Upper lobe of right lung (tissue), 1 donor: ENCODE results near the gene UNC13B. TPM values are rescaled to one million over a fixed set of nuclear protein-coding genes. Genes with fewer than 3 reads are reported as not detected.

Source experiments
- ATAC-seq: fragments of 200-7000 bp; cut with Tn5 transposase; one replicate; pipeline ENCODE4 v1.9.1; 2020; ENCODE audit warnings: mild to moderate bottlenecking, moderate library complexity
- DNase-seq: peaks from one replicate; pipeline ENCODE4 v3.0.0-alpha.2; 2020
- H3K27ac ChIP-seq: fragments of 200-600 bp; one replicate; pipeline ENCODE4 v1.8.0; 2022
- H3K27me3 ChIP-seq: fragments of 200-600 bp; one replicate; pipeline ENCODE4 v1.8.0; 2022; ENCODE audit warnings: mild to moderate bottlenecking
- H3K36me3 ChIP-seq: fragments of 200-600 bp; one replicate; pipeline ENCODE4 v1.8.0; 2022
- H3K4me1 ChIP-seq: fragments of 200-600 bp; one replicate; pipeline ENCODE4 v1.8.0; 2022
- H3K4me3 ChIP-seq: fragments of 200-600 bp; one replicate; pipeline ENCODE4 v1.8.0; 2022; ENCODE audit warnings: mild to moderate bottlenecking
- H3K9me3 ChIP-seq: fragments of 200-600 bp; one replicate; pipeline ENCODE4 v1.8.0; 2022
- intact Hi-C: fragments of 100-400 bp; cut with DNase I; formaldehyde crosslinking; loops from one replicate; pipeline ENCODE4 v1.11.0; 2022
- total RNA-seq: library from RNA; stranded (reverse); fragmentation: NEBNext Ultra II Directional; extraction: Animal tissue kit (Norgen Biotek cat#: 25700); gene quantifications from one replicate; pipeline ENCODE4 v1.2.1, GENCODE V29; 2021
- TF ChIP-seq, protein P1 (sequence below): fragments of 200-600 bp; IDR thresholded peaks from one replicate; pipeline ENCODE4 v1.8.0; 2022; ENCODE audit warnings: antibody characterized with exemption
- donor health status: DM: no; HTN: yes; CAD: no; lungs with severe emphysema.

Gene UNC13B
- total RNA-seq, 1 donor from 2014 or later = 92.1 TPM

DNA sequence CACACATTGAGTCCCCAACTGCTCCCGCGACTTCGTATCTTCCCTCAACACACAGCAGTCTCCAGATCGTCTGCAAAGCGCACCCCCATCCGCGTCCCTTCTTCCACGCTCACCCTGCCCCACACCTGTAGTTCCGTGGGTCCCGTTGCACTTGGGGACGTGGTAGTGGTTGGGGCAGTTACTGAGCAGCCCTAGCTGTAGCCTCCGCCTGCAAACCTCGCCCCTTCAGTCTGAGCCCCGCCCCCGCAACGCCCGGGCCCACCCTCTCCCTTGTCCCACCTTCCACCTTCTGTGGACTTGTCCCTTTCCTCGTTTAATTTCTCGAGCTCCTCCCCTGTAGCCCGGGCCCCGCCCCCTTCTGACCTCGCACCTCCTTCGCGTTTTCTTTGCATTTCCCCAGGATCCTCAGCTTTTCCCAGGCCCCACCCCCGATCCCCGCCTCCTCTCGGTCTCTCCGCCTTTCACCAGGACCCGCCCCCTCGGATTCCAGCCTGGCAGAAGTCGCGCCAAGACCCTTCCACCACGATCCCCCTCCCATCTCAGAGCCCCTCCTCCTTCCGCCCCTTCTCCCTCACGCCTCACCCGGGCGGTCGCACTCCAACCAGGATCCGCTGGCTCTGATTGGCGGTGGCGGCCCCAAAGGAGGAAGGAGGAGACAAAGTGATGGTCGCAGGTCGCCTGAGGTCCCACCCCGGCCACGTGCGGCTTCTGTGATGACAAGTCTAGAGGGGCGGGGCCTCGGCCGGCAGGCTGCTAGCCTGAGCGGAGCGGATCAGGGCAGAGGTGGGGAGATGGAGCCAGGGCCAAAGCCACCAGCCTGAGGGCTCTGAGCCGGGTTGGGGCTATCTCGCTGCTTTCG is 45.9 kb upstream of the UNC13B start, which contains the start of gene ATOSB:
Gene ATOSB, minus strand, starts transcription at position 183 of the 859 bp plus-strand sequence. CDS start 7,588 bp downstream, outside the sequence.
- H3K27me3 ChIP-seq = no peaks in the 10 kb centered on the region
- H3K27ac ChIP-seq = peak within 1 kb of the TSS; percentile 89
- TF ChIP-seq, protein P1, sequence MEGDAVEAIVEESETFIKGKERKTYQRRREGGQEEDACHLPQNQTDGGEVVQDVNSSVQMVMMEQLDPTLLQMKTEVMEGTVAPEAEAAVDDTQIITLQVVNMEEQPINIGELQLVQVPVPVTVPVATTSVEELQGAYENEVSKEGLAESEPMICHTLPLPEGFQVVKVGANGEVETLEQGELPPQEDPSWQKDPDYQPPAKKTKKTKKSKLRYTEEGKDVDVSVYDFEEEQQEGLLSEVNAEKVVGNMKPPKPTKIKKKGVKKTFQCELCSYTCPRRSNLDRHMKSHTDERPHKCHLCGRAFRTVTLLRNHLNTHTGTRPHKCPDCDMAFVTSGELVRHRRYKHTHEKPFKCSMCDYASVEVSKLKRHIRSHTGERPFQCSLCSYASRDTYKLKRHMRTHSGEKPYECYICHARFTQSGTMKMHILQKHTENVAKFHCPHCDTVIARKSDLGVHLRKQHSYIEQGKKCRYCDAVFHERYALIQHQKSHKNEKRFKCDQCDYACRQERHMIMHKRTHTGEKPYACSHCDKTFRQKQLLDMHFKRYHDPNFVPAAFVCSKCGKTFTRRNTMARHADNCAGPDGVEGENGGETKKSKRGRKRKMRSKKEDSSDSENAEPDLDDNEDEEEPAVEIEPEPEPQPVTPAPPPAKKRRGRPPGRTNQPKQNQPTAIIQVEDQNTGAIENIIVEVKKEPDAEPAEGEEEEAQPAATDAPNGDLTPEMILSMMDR = no peak
- H3K4me3 ChIP-seq = peak within 1 kb of the TSS; percentile 71
- DNase-seq = peak; percentile 99
- intact Hi-C loops = loop anchor here (5.0 kb wide), 1 partner anchor 141 kb away; no protein-coding TSS in a partner anchor
- H3K4me1 ChIP-seq = peaks cover 45% of the 10 kb centered on the region
- H3K9me3 ChIP-seq = no peaks in the 10 kb centered on the region
- ATAC-seq = peak; percentile 72
- H3K36me3 ChIP-seq = no peaks in the 10 kb centered on the region

DNA sequence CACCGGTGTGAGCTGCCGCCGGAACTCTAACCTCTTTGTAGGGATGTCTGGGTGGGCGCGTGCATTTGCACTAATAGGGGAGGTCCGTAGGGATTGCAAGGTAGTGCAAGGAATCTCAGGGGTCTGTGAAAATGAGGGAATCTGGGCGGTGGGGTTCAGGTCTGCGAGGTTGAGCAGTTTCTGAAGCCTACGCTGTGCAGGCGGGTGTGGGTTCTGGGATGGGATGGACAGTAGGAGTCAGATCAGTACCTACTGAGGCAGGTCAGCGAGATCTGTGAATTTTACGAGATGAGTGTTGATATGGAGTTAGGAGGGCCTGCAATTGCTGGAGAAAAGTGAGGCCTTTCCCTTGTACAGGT is 45.3 kb upstream of the UNC13B start:
- TF ChIP-seq, protein P1 = no peak
- peaks cover 45% of the 10 kb centered on the region for H3K4me1 ChIP-seq
- intact Hi-C loops = loop anchor here (5.0 kb wide), 1 partner anchor 141 kb away; no protein-coding TSS in a partner anchor
- ATAC-seq (no peak), DNase-seq (no peak)
- H3K9me3 ChIP-seq = no peaks in the 10 kb centered on the region
- H3K4me3 ChIP-seq = peak overlapping the region; percentile 71
- H3K36me3 ChIP-seq = no peaks in the 10 kb centered on the region
- no peaks in the 10 kb centered on the region for H3K27me3 ChIP-seq
- peak overlapping the region; percentile 89 for H3K27ac ChIP-seq

DNA sequence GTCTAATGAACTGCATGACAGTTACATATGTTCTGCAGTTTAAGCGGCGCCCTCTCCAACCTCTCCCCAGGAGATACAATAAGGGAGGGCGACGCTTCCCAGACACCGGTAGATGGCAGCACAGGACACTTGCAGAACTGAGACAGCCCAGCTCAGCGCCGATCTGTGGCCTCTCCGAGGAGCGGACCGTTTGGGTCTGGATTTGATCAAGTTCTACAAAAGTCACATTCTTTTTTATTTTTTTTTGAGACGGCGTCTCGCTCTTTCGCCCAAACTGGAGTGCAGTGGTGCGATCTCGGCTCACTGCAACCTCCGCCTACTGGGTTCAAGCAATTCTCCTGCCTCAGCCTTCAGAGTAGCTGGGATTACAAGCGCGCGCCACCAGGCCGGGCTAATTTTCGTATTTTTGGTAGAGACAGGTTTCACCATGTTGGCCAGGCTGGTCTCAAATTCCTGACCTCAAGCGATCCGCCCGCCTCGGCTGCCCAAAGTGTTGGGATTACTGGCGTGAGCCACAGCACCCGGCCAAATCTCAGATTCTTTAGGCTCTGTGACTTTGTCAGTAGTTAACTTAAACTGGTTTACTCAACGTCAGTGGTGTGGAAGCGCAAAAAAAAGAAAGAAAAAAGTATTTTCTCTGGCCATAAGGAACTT is 44.8 kb upstream of the UNC13B start:
- DNase-seq (peak; percentile 92), ATAC-seq (peak; percentile 78)
- Histone ChIP-seq H3K36me3 (no peaks in the 10 kb centered on the region), H3K27ac (peak overlapping the region; percentile 89), H3K9me3 (no peaks in the 10 kb centered on the region), H3K27me3 (no peaks in the 10 kb centered on the region), H3K4me1 (peaks cover 42% of the 10 kb centered on the region), H3K4me3 (peak overlapping the region; percentile 71)
- TF ChIP-seq, protein P1 = peak; percentile 91
- intact Hi-C loops = loop anchor here (5.0 kb wide), 1 partner anchor 140 kb away; no protein-coding TSS in a partner anchor

DNA sequence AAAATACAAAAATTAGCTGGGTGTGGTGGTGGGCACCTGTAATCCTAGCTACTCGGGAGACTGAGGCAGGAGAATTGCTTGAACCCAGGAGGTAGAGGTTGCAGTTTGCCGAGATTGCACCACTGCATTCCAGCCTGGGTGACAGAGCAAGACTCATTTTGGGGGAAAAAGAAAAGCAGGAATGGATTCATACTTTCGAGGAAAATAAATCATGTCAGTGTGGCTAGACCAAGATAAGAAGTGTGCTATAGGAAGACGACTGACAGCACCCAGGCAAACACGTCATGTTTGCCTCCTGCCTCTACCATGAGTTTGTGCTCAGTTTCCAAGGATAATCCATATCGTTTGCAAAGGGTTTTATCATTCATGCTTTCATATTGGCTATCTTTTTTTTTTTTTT is 26.9 kb upstream of the UNC13B start:
- TF ChIP-seq, protein P1 = no peak
- Histone ChIP-seq H3K4me1 (no peaks in the 10 kb centered on the region), H3K36me3 (no peaks in the 10 kb centered on the region), H3K9me3 (no peaks in the 10 kb centered on the region), H3K27ac (no peak overlapping the region), H3K27me3 (no peaks in the 10 kb centered on the region), H3K4me3 (no peak overlapping the region)
- ATAC-seq = no peak
- intact Hi-C loops = no loop called here
- DNase-seq = no peak

DNA sequence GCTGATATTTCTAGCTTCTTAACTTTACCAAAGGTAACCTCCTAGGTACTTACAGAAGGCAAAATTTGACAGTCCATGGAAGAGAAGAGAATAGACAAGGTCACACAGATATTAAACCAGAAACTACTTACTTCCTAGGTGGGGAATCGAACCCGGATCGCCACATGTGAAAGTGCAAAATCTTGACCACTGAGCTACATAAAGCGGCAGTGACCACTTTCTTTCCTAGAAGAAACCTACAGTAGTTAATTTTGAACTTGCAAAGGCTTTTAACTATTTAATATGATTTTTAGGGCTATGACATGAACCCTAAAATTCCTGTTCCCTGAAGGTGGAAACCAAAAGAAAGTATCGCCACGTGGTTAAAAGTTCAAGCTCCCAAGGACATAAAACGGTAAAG is 25.8 kb upstream of the UNC13B start:
- DNase-seq (no peak), ATAC-seq (no peak)
- no peak overlapping the region for H3K27ac ChIP-seq
- TF ChIP-seq, protein P1 = no peak
- H3K4me1 ChIP-seq = no peaks in the 10 kb centered on the region
- no peak overlapping the region for H3K4me3 ChIP-seq
- intact Hi-C loops = no loop called here
- no peaks in the 10 kb centered on the region for H3K27me3 ChIP-seq
- H3K9me3 ChIP-seq = no peaks in the 10 kb centered on the region
- H3K36me3 ChIP-seq = no peaks in the 10 kb centered on the region
